ENCODE data around the gene SUGP2. TPM values are rescaled to one million over a fixed set of nuclear protein-coding genes. Genes with fewer than 3 reads are reported as not detected.

Gene SUGP2
- total and polyA plus RNA-seq, 9 of the 15 experiments (the other 6 are each of a cell fraction or from before 2014, with no cell fraction given) = 13.1 to 101 (median 63.1) TPM

DNA sequence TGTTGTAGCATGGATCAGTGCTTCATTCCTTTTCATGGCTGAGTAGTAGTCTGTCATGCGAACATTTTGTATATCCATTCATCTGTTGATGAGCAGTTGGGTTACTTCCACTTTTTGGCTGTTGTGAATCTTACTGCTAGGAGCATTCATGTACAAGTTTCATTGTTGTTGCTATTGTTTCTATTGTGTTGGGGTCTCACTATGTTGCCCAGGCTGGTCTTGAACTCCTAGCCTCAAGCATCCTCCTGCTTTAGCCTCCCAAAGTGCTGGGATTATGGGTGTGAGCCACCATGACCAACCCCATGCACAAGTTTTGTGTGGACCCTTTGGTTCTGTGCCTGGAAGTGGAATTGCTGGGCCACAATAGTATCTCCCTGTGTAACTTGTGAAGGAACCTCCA lies 46.3 kb upstream of the SUGP2 start:
- Histone ChIP-seq H3K4me1 (replicated peaks in 1 of 2; ENCODE audit: control insufficient read depth in 2 of 2, insufficient read depth in 2 of 2, low read length in 2 of 2) (peaks cover 7 to 16% of the 10 kb centered on the region in 2 experiments; a peak in 3 of 5 replicates), H4K20me1 (replicated peaks; ENCODE audit: control insufficient read depth, insufficient read depth, low read length) (peaks cover 6% of the 10 kb centered on the region; the same call in 1 of the 2 replicates), H3K27me3 (ENCODE audit: control insufficient read depth in 2 of 2, insufficient read depth in 2 of 2, low read length in 2 of 2) (no peaks in the 10 kb centered on the region), H3K79me2 (ENCODE audit: control insufficient read depth, insufficient read depth, low read length) (peaks cover 32% of the 10 kb centered on the region), H3K9me1 (ENCODE audit: control insufficient read depth, insufficient read depth, low read length) (peaks cover 4% of the 10 kb centered on the region), H3K9ac (ENCODE audit: insufficient read depth in 1 of 2, low read depth in 2 of 2, low read length in 2 of 2) (no peak overlapping the region), H3K27ac (ENCODE audit: extremely low read depth, low read depth, low read length) (no peak overlapping the region), H3K9me3 (replicated peaks; ENCODE audit: control insufficient read depth, insufficient read depth, low read depth, low read length) (no peaks in the 10 kb centered on the region), H2AFZ (ENCODE audit: low read depth, low read length) (no peak overlapping the region), H3K4me2 (ENCODE audit: insufficient read depth, low read length) (no peak overlapping the region), H3K36me3 (ENCODE audit: control insufficient read depth, insufficient read depth, low read length) (peaks cover 42% of the 10 kb centered on the region; the same call in 2 of the 3 replicates), H3K4me3 (no peak overlapping the region)
- intact Hi-C loops (cut with micrococcal nuclease) = no loop called here
- DNase-seq (ENCODE audit: extremely low read depth in 1 of 4, low spot score in 3 of 4) (no peak), FAIRE-seq (no peak), ATAC-seq (no peak)
- in situ Hi-C loops (cut with MboI) = no loop called here
- BruUV-seq (replicated peaks) = no TSS peak
- ChIA-PET POLR2A (interaction anchor here (1.1 to 1.8 kb wide), 2 partner anchors 8 to 10 kb away, joined by 3 to 7 read pairs; no protein-coding TSS in a partner anchor), CTCF (ENCODE audit: low intra/inter-chr PET ratio) (no interaction called here)
- TF ChIP-seq CREBBP (IDR thresholded peaks at IDR 0.05; ENCODE audit: low read depth, low read length) = no peak
- TF ChIP-seq ZNF146 (CRISPR knock-in tag; IDR thresholded peaks at IDR 0.05; ENCODE audit: unreplicated experiment) = peak; percentile 43
- peak; percentile 35; the same call in 1 of the 2 replicates for TF ChIP-seq ZNF121 (CRISPR knock-in tag; conservative IDR thresholded peaks at IDR 0.05)
- WGBS (ENCODE audit: insufficient coverage, low coverage, missing lambda C conversion rate) = 88% methylated on average over 1 of the region's 1 CpG

DNA sequence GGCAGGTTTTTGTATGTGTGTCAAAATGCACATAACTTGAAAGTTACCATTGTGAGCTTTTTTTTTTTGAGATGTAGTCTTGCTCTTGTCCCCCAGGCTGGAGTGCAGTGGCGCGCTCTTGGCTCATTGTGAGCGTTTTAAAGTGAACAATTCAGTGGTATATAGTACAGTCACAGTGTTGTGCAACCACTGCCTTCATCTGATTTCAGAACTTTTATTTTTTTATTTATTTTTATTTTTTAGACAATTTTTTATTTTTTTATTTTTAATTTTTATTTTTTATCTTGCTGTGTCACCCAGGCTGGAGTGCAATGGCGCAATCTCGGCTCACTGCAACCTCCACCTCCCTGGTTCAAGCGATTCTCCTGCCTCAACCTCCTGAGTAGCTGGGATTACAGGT lies 45.5 kb upstream of the SUGP2 start:
- CTCF ChIA-PET (ENCODE audit: low intra/inter-chr PET ratio) = no interaction called here
- H3K4me1 ChIP-seq (replicated peaks in 1 of 2; ENCODE audit: control insufficient read depth in 2 of 2, insufficient read depth in 2 of 2, low read length in 2 of 2) = peaks cover 7 to 14% of the 10 kb centered on the region in 2 experiments; a peak in 3 of 5 replicates
- no peak overlapping the region; a peak in 1 of 4 replicates for H3K9ac ChIP-seq (ENCODE audit: insufficient read depth in 1 of 2, low read depth in 2 of 2, low read length in 2 of 2)
- no peaks in the 10 kb centered on the region for H3K27me3 ChIP-seq (ENCODE audit: control insufficient read depth in 2 of 2, insufficient read depth in 2 of 2, low read length in 2 of 2)
- H2AFZ ChIP-seq (ENCODE audit: low read depth, low read length) = no peak overlapping the region
- DNase-seq (ENCODE audit: extremely low read depth in 1 of 4, low spot score in 3 of 4) (no peak), ATAC-seq (no peak), FAIRE-seq (no peak)
- peaks cover 48% of the 10 kb centered on the region; the same call in 2 of the 3 replicates for H3K36me3 ChIP-seq (ENCODE audit: control insufficient read depth, insufficient read depth, low read length)
- H3K9me3 ChIP-seq (replicated peaks; ENCODE audit: control insufficient read depth, insufficient read depth, low read depth, low read length) = no peaks in the 10 kb centered on the region
- in situ Hi-C loops (cut with MboI) (no loop called here), intact Hi-C loops (cut with micrococcal nuclease) (no loop called here)
- H3K79me2 ChIP-seq (ENCODE audit: control insufficient read depth, insufficient read depth, low read length) = peaks cover 34% of the 10 kb centered on the region
- 84% methylated on average over 6 of the region's 6 CpGs for WGBS (ENCODE audit: insufficient coverage, low coverage, missing lambda C conversion rate)
- POLR2A ChIA-PET = interaction anchor here (1.1 to 1.8 kb wide), 2 partner anchors 9 to 11 kb away, joined by 3 to 7 read pairs; no protein-coding TSS in a partner anchor
- peaks cover 4% of the 10 kb centered on the region for H3K9me1 ChIP-seq (ENCODE audit: control insufficient read depth, insufficient read depth, low read length)
- no peak overlapping the region for H3K27ac ChIP-seq (ENCODE audit: extremely low read depth, low read depth, low read length)
- no peak overlapping the region for H3K4me3 ChIP-seq
- H3K4me2 ChIP-seq (ENCODE audit: insufficient read depth, low read length) = no peak overlapping the region
- peaks cover 6% of the 10 kb centered on the region; the same call in 1 of the 2 replicates for H4K20me1 ChIP-seq (replicated peaks; ENCODE audit: control insufficient read depth, insufficient read depth, low read length)
- TF ChIP-seq, protein P1, sequence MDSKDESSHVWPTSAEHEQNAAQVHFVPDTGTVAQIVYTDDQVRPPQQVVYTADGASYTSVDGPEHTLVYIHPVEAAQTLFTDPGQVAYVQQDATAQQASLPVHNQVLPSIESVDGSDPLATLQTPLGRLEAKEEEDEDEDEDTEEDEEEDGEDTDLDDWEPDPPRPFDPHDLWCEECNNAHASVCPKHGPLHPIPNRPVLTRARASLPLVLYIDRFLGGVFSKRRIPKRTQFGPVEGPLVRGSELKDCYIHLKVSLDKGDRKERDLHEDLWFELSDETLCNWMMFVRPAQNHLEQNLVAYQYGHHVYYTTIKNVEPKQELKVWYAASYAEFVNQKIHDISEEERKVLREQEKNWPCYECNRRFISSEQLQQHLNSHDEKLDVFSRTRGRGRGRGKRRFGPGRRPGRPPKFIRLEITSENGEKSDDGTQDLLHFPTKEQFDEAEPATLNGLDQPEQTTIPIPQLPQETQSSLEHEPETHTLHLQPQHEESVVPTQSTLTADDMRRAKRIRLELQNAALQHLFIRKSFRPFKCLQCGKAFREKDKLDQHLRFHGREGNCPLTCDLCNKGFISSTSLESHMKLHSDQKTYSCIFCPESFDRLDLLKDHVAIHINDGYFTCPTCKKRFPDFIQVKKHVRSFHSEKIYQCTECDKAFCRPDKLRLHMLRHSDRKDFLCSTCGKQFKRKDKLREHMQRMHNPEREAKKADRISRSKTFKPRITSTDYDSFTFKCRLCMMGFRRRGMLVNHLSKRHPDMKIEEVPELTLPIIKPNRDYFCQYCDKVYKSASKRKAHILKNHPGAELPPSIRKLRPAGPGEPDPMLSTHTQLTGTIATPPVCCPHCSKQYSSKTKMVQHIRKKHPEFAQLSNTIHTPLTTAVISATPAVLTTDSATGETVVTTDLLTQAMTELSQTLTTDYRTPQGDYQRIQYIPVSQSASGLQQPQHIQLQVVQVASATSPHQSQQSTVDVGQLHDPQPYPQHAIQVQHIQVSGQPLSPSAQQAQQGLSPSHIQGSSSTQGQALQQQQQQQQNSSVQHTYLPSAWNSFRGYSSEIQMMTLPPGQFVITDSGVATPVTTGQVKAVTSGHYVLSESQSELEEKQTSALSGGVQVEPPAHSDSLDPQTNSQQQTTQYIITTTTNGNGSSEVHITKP (IDR thresholded peaks at IDR 0.05; ENCODE audit: partially characterized antibody) = peak; percentile 34
- TF ChIP-seq MIER1 (IDR thresholded peaks at IDR 0.05; ENCODE audit: low read depth) = no peak
- TF ChIP-seq CEBPB (tag; IDR thresholded peaks at IDR 0.05) = peak; percentile 78
- TF ChIP-seq ZNF57 (CRISPR knock-in tag; IDR thresholded peaks at IDR 0.05) = no peak
- no TSS peak for BruUV-seq (replicated peaks)

Measured in K562 (cell line).